Measurements from ENCODE around the gene GALNT17. TPM values are rescaled to one million over a fixed set of nuclear protein-coding genes. Genes with fewer than 3 reads are reported as not detected.

The GALNT17 gene
- total RNA-seq, 1 donor from 2014 or later = not detected

GRCh38 chr7:71171476-71171875 is 39.5 kb downstream of the GALNT17 start:
- Histone ChIP-seq H3K27me3 (ENCODE audit: control insufficient read depth, insufficient read depth, low read length) (no peaks in the 10 kb centered on the region), H3K4me3 (ENCODE audit: low read depth, low read length) (no peak overlapping the region), H3K36me3 (ENCODE audit: control insufficient read depth, insufficient read depth, low read length) (no peaks in the 10 kb centered on the region)
- DNase-seq (ENCODE audit: low read depth) (no peak), FAIRE-seq (no peak)
- TF ChIP-seq CTCF (IDR thresholded peaks at IDR 0.05; ENCODE audit: insufficient read depth, low read length, severe bottlenecking) = no peak

GRCh38 chr7:71173955-71174354 is 42.0 kb downstream of the GALNT17 start:
- no peak for TF ChIP-seq CTCF (IDR thresholded peaks at IDR 0.05; ENCODE audit: insufficient read depth, low read length, severe bottlenecking)
- no peak for DNase-seq (ENCODE audit: low read depth)
- Histone ChIP-seq H3K27me3 (ENCODE audit: control insufficient read depth, insufficient read depth, low read length) (no peaks in the 10 kb centered on the region), H3K4me3 (ENCODE audit: low read depth, low read length) (no peak overlapping the region), H3K36me3 (ENCODE audit: control insufficient read depth, insufficient read depth, low read length) (no peaks in the 10 kb centered on the region)
- FAIRE-seq = no peak

- Histone ChIP-seq H3K4me3 (ENCODE audit: low read depth, low read length) (no peak overlapping the region), H3K36me3 (ENCODE audit: control insufficient read depth, insufficient read depth, low read length) (no peaks in the 10 kb centered on the region), H3K27me3 (ENCODE audit: control insufficient read depth, insufficient read depth, low read length) (no peaks in the 10 kb centered on the region)
- no peak for TF ChIP-seq CTCF (IDR thresholded peaks at IDR 0.05; ENCODE audit: insufficient read depth, low read length, severe bottlenecking)
- DNase-seq (ENCODE audit: low read depth) (no peak), FAIRE-seq (no peak)
Measured at GRCh38 chr7:71182438-71182935, 50.5 kb downstream of the GALNT17 start.

- Histone ChIP-seq H3K27me3 (ENCODE audit: control insufficient read depth, insufficient read depth, low read length) (no peaks in the 10 kb centered on the region), H3K36me3 (ENCODE audit: control insufficient read depth, insufficient read depth, low read length) (no peaks in the 10 kb centered on the region), H3K4me3 (ENCODE audit: low read depth, low read length) (no peak overlapping the region)
- no peak for TF ChIP-seq CTCF (IDR thresholded peaks at IDR 0.05; ENCODE audit: insufficient read depth, low read length, severe bottlenecking)
- DNase-seq (ENCODE audit: low read depth) (no peak), FAIRE-seq (no peak)
Measured at GRCh38 chr7:71184136-71184535, 52.2 kb downstream of the GALNT17 start.

GRCh38 chr7:71184609-71185008 is 52.7 kb downstream of the GALNT17 start:
- DNase-seq (ENCODE audit: low read depth) (no peak), FAIRE-seq (no peak)
- Histone ChIP-seq H3K4me3 (ENCODE audit: low read depth, low read length) (no peak overlapping the region), H3K36me3 (ENCODE audit: control insufficient read depth, insufficient read depth, low read length) (no peaks in the 10 kb centered on the region), H3K27me3 (ENCODE audit: control insufficient read depth, insufficient read depth, low read length) (no peaks in the 10 kb centered on the region)
- TF ChIP-seq CTCF (IDR thresholded peaks at IDR 0.05; ENCODE audit: insufficient read depth, low read length, severe bottlenecking) = no peak

- Histone ChIP-seq H3K4me3 (ENCODE audit: low read depth, low read length) (no peak overlapping the region), H3K36me3 (ENCODE audit: control insufficient read depth, insufficient read depth, low read length) (no peaks in the 10 kb centered on the region), H3K27me3 (ENCODE audit: control insufficient read depth, insufficient read depth, low read length) (no peaks in the 10 kb centered on the region)
- DNase-seq (ENCODE audit: low read depth) (no peak), FAIRE-seq (no peak)
- TF ChIP-seq CTCF (IDR thresholded peaks at IDR 0.05; ENCODE audit: insufficient read depth, low read length, severe bottlenecking) = no peak
Measured at GRCh38 chr7:71186535-71187057, 54.7 kb downstream of the GALNT17 start.

Data from bronchial epithelial cell (primary cell).